Heart left ventricle (tissue), 16 donors: ENCODE data around the gene AASDHPPT. TPM values are rescaled to one million over a fixed set of nuclear protein-coding genes. Genes with fewer than 3 reads are reported as not detected.

Experiments
- ATAC-seq, 4 donors: fragments of 200-7000 bp; cut with Tn5 transposase; one replicate each; pipeline ENCODE4 v1.9.1; 2020 to 2022; ENCODE audit warnings: moderate library complexity in 4 of 4, mild to moderate bottlenecking in 3 of 4, moderate number of reproducible peaks in 1 of 4
- DNase-seq, 5 donors: peaks; one replicate each; pipeline ENCODE4 v3.0.0-alpha.2; 2020
- H3K27ac ChIP-seq, 12 donors: fragments of 200-600 bp; sonication (generic) in 4 of 12; one replicate each; pipeline versions ENCODE4 v1.5.0 to v1.8.0; 2016 to 2022; ENCODE audit warnings: mild to moderate bottlenecking in 2 of 12
- H3K27me3 ChIP-seq, 9 donors: fragments of 200-600 bp; sonication (generic) in 2 of 9; one replicate each; pipeline versions ENCODE4 v1.5.1 to v1.8.0; 2016 to 2022; ENCODE audit warnings: mild to moderate bottlenecking in 3 of 9
- H3K36me3 ChIP-seq, 9 donors: fragments of 200-600 bp; sonication (generic) in 2 of 9; one replicate each; pipeline versions ENCODE4 v1.5.0 to v1.8.0; 2018 to 2022; ENCODE audit warnings: mild to moderate bottlenecking in 2 of 9
- H3K4me1 ChIP-seq, 12 donors: fragments of 200-600 bp; sonication (generic) in 4 of 12; one replicate each; pipeline versions ENCODE4 v1.5.0 to v1.8.0; 2016 to 2022; ENCODE audit warnings: mild to moderate bottlenecking in 3 of 12
- H3K4me3 ChIP-seq, 12 donors: fragments of 200-600 bp; sonication (generic) in 4 of 12; one replicate each; pipeline versions ENCODE4 v1.5.0 to v1.8.0; 2017 to 2022; ENCODE audit warnings: mild to moderate bottlenecking in 9 of 12, moderate library complexity in 4 of 12
- H3K9me3 ChIP-seq, 12 donors: fragments of 200-600 bp; sonication (generic) in 4 of 12; one replicate each; pipeline versions ENCODE4 v1.5.0 to v1.8.0; 2016 to 2022; ENCODE audit warnings: mild to moderate bottlenecking in 1 of 12
- CTCF ChIP-seq, 12 donors: fragments of 200-600 bp; sonication (generic) in 4 of 12; IDR thresholded peaks; one replicate each; pipeline versions ENCODE4 v1.5.0 to v1.8.0; 2018 to 2022; ENCODE audit warnings: antibody characterized with exemption in 12 of 12, mild to moderate bottlenecking in 5 of 12
- POLR2A ChIP-seq, 2 donors: fragments of 450-650 bp; IDR thresholded peaks; one replicate each; pipeline ENCODE4 v1.6.1; 2017; ENCODE audit warnings: antibody characterized with exemption in 2 of 2, mild to moderate bottlenecking in 2 of 2, moderate library complexity in 2 of 2
- WGBS, 4 donors: extraction: QIAGEN DNeasy Blood & Tissue Kit in 2 of 4; methylation state at CpG; one replicate each; pipeline versions ENCODE4 v1.1.5 to v1.1.7; 2013 to 2018; 5-methylcytosine and 5-hydroxymethylcytosine counted together
- intact Hi-C, 10 donors: fragments of 100-400 bp; cut with DNase I; formaldehyde crosslinking; loops; one replicate each; pipeline versions ENCODE4 v1.11.1 to v1.14.2; 2022
- polyA plus RNA-seq, 2 donors: library from polyadenylated mRNA; stranded (reverse); fragments of 200-250 nt; gene quantifications; one replicate each; pipeline ENCODE4 v1.2.3, GENCODE V29; 2013
- total RNA-seq, 9 donors: library from RNA; depleted of rRNA in 2 of 9; stranded (reverse); fragments of >200 nt in 2 of 9; fragmentation: NEBNext Ultra II Directional in 3 of 9; extraction: Animal tissue kit (Norgen Biotek cat#: 25700) in 3 of 9; gene quantifications; one replicate each; pipeline versions ENCODE4 v1.1.0 to v1.2.4, GENCODE V29; 2016 to 2023
- donor health status: ischemic (EF 13 %, LVEDD 7.1; RV severe dilation, severe dysfunction).
- donor health status: healthy with polysubstance abuse.
- donor health status: DM: no; HTN: yes; CAD: no.
- donor health status: DM: no; HTN: no; CAD: no.
- donor health status: ischemic (EF 25% LVEDD 6.9; RV normal size, moderate dysfunction).
- donor health status: ischemic (EF 25% LVEDD 5.7; RV mildly dilated, moderate dysfunction).
- donor health status: healthy.
- donor health status: DM: yes; HTN: yes; CAD: no.
- donor health status: ischemic (EF 35%, LVEDD 5.7; RV mildly dilated, moderate dysfunction).
- donor health status: nonischemic (EF 11% LVEDD 7.7; RV severe dilation, severe dysfunction).
- donor health status: DM: yes; HTN: yes; CAD: no.
- donor health status: PGD.
- donor health status: ischemic (EF 29% LVEDD 5.4; RV normal size, mild dysfunction).
- donor health status: nonischemic (EF 23%, LVEDD 6.1; RV moderate dilation, normal function).

Gene AASDHPPT
- total and polyA plus RNA-seq, 11 donors = 14.6 to 42.8 (median 36.4) TPM

- no peak for TF ChIP-seq CTCF (IDR thresholded peaks at IDR 0.05)
- TF ChIP-seq POLR2A (IDR thresholded peaks at IDR 0.05) = no peak
- ATAC-seq (no peak), DNase-seq (no peak)
- H3K4me3 ChIP-seq = no peak overlapping the region
- H3K27me3 ChIP-seq = peaks cover 0 to 3% (median 0%) of the 10 kb centered on the region in 9 donors
- no peaks in the 10 kb centered on the region for H3K36me3 ChIP-seq
- H3K4me1 ChIP-seq = no peaks in the 10 kb centered on the region
- intact Hi-C loops = no loop called here
- 65 to 75% (median 66%) methylated on average over 3 of the region's 3 CpGs for WGBS, 4 donors
- no peak overlapping the region for H3K27ac ChIP-seq
- H3K9me3 ChIP-seq = no peaks in the 10 kb centered on the region
Measured at GRCh38 chr11:106031936-106032335, 45.5 kb upstream of the AASDHPPT start.

- Histone ChIP-seq H3K4me1 (no peaks in the 10 kb centered on the region), H3K27ac (no peak overlapping the region), H3K27me3 (peaks cover 0 to 3% (median 0%) of the 10 kb centered on the region in 9 donors), H3K36me3 (no peaks in the 10 kb centered on the region), H3K4me3 (no peak overlapping the region), H3K9me3 (no peaks in the 10 kb centered on the region)
- intact Hi-C loops = no loop called here
- no peak for ATAC-seq
- DNase-seq = no peak
- WGBS, 4 donors = 81 to 89% (median 83%) methylated on average over 2 of the region's 2 CpGs
- no peak for TF ChIP-seq CTCF (IDR thresholded peaks at IDR 0.05)
- no peak for TF ChIP-seq POLR2A (IDR thresholded peaks at IDR 0.05)
Measured at GRCh38 chr11:106032861-106033260, 44.6 kb upstream of the AASDHPPT start.

DNA sequence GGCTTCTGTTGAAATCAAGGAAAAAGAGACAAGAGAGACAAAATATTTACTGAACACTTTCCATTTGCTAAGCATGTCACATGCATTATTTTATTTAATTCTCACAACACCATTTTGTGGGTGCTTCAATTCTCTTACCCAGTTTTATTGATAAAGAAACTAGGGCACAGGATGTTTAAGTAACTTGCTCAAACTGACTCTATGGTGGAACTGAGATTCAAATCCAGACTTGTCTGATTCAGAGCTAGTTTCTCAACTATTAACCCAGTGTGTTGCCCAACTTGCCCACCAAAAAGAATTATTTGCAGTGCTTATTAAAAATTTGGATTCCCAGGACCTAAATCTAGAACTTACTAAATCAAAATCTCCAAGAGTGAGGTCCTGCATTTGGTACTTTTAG is 33.9 kb upstream of the AASDHPPT start:
- Histone ChIP-seq H3K27ac (no peak overlapping the region), H3K9me3 (no peaks in the 10 kb centered on the region), H3K36me3 (no peaks in the 10 kb centered on the region), H3K4me3 (no peak overlapping the region), H3K27me3 (no peaks in the 10 kb centered on the region), H3K4me1 (no peaks in the 10 kb centered on the region)
- no peak for DNase-seq
- intact Hi-C loops = no loop called here
- ATAC-seq = no peak
- no peak for TF ChIP-seq CTCF (IDR thresholded peaks at IDR 0.05)
- TF ChIP-seq POLR2A (IDR thresholded peaks at IDR 0.05) = no peak

DNA sequence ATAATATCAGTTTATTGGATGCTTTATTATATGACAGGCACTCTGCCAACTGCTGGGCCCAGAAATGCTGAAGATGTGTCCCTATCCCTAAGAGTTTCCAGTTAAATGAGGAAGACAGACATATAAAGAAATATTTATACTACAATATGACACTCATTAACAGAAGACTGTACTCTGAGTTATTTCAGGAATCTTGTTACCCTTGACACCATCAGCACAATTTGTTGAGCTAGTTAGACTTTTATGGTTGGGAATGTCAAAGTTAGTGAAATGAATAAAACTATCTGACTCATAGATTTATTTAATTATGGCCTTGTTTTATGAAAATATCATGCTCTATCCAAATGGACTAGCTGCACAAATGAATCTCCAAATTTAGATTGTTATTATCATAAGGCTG is 29.8 kb upstream of the AASDHPPT start:
- DNase-seq (no peak), ATAC-seq (no peak)
- no peaks in the 10 kb centered on the region for H3K27me3 ChIP-seq
- no peak overlapping the region for H3K27ac ChIP-seq
- intact Hi-C loops = no loop called here
- no peaks in the 10 kb centered on the region for H3K36me3 ChIP-seq
- no peak overlapping the region for H3K4me3 ChIP-seq
- H3K9me3 ChIP-seq = no peaks in the 10 kb centered on the region
- no peak for TF ChIP-seq POLR2A (IDR thresholded peaks at IDR 0.05)
- no peak for TF ChIP-seq CTCF (IDR thresholded peaks at IDR 0.05)
- no peaks in the 10 kb centered on the region for H3K4me1 ChIP-seq
